ENCODE data around the gene RBP3. TPM values are rescaled to one million over a fixed set of nuclear protein-coding genes. Genes with fewer than 3 reads are reported as not detected.

Gene RBP3
- polyA plus RNA-seq (not detected in 3 replicates), polyA minus RNA-seq (not detected in 3 replicates)
- polyA plus RNA-seq (2011; ENCODE audit: low read depth), result not detected
- polyA plus RNA-seq (2011; cell fraction: cytosol; rRNA removed), result not detected in 2 replicates
- not detected in 2 replicates for polyA plus RNA-seq (2011; cell fraction: nucleus; rRNA removed)
- polyA plus RNA-seq (2012; ENCODE audit: low replicate concordance), result not detected in 2 replicates
- polyA minus RNA-seq (2011; cell fraction: cytosol; rRNA and poly(A)+ RNA removed), result not detected
- polyA minus RNA-seq (2011; cell fraction: nucleus; rRNA and poly(A)+ RNA removed), result not detected in 2 replicates

- no peaks in the 10 kb centered on the region for H3K9me1 ChIP-seq (ENCODE audit: control insufficient read depth, extremely low read depth, insufficient read depth, low read length)
- no peaks in the 10 kb centered on the region for H3K4me1 ChIP-seq (ENCODE audit: control insufficient read depth, extremely low read depth, insufficient read depth, low read length)
- no peaks in the 10 kb centered on the region for H3K79me2 ChIP-seq (ENCODE audit: control insufficient read depth, insufficient read depth, low read length)
- no peaks in the 10 kb centered on the region for H3K36me3 ChIP-seq (ENCODE audit: control insufficient read depth in 2 of 2, extremely low read depth in 1 of 2, insufficient read depth in 2 of 2, low read length in 2 of 2)
- H3K9me3 ChIP-seq (ENCODE audit: control insufficient read depth, low read depth, low read length), result no peaks in the 10 kb centered on the region
- TF ChIP-seq CTCF (optimal IDR thresholded peaks at IDR 0.05 in 1 of 3, IDR thresholded peaks at IDR 0.05 in 1 of 3, conservative IDR thresholded peaks at IDR 0.05 in 1 of 3; ENCODE audit: extremely low read depth in 1 of 3, insufficient read depth in 2 of 3, low read length in 3 of 3), result no peak
- TF ChIP-seq EZH2 (IDR thresholded peaks at IDR 0.05; ENCODE audit: low read length), result no peak
- H3K9ac ChIP-seq (ENCODE audit: control insufficient read depth, extremely low read depth, insufficient read depth, low read length), result no peak within 1 kb of the TSS
- no peak within 1 kb of the TSS for H2AFZ ChIP-seq (ENCODE audit: control insufficient read depth, low read length)
- dilution Hi-C loops (cut with MboI; ENCODE audit: extremely low pct_ligation_motif_present, low sequenced_read_pairs), result no loop called here
- H3K27me3 ChIP-seq (ENCODE audit: control insufficient read depth, extremely low read depth, insufficient read depth, low read length), result no peaks in the 10 kb centered on the region
- no peak within 1 kb of the TSS for H3K4me3 ChIP-seq (ENCODE audit: control insufficient read depth in 2 of 3, extremely low read depth in 1 of 3, insufficient read depth in 2 of 3, low read depth in 1 of 3, low read length in 3 of 3)
- no peak within 1 kb of the TSS for H3K4me2 ChIP-seq (ENCODE audit: control insufficient read depth, extremely low read depth, insufficient read depth, low read depth, low read length)
- no peak for FAIRE-seq
- no peak within 1 kb of the TSS for H3K27ac ChIP-seq (ENCODE audit: control insufficient read depth, insufficient read depth, low read length)
- DNase-seq (ENCODE audit: low read depth, low spot score), result no peak
- no peaks in the 10 kb centered on the region for H4K20me1 ChIP-seq (ENCODE audit: control insufficient read depth, extremely low read depth, insufficient read depth, low read length)
These were observed at the start of gene RBP3 for GRCh38 chr10:47348138-47348651. RBP3 (plus strand) TSS chr10:47348363; CDS start chr10:47348485, 122 bp downstream.

- DNase-seq (ENCODE audit: low read depth, low spot score) (no peak), FAIRE-seq (no peak)
- H3K9me3 ChIP-seq (ENCODE audit: control insufficient read depth, low read depth, low read length), result no peaks in the 10 kb centered on the region
- no peaks in the 10 kb centered on the region for H4K20me1 ChIP-seq (ENCODE audit: control insufficient read depth, extremely low read depth, insufficient read depth, low read length)
- no peaks in the 10 kb centered on the region for H3K36me3 ChIP-seq (ENCODE audit: control insufficient read depth in 2 of 2, extremely low read depth in 1 of 2, insufficient read depth in 2 of 2, low read length in 2 of 2)
- no peak overlapping the region for H2AFZ ChIP-seq (ENCODE audit: control insufficient read depth, low read length)
- H3K27me3 ChIP-seq (ENCODE audit: control insufficient read depth, extremely low read depth, insufficient read depth, low read length), result peaks cover 62% of the 10 kb centered on the region
- H3K27ac ChIP-seq (ENCODE audit: control insufficient read depth, insufficient read depth, low read length), result no peak overlapping the region
- no peaks in the 10 kb centered on the region for H3K79me2 ChIP-seq (ENCODE audit: control insufficient read depth, insufficient read depth, low read length)
- no peak overlapping the region for H3K9ac ChIP-seq (ENCODE audit: control insufficient read depth, extremely low read depth, insufficient read depth, low read length)
- dilution Hi-C loops (cut with MboI; ENCODE audit: extremely low pct_ligation_motif_present, low sequenced_read_pairs), result no loop called here
- no peak overlapping the region for H3K4me2 ChIP-seq (ENCODE audit: control insufficient read depth, extremely low read depth, insufficient read depth, low read depth, low read length)
- no peaks in the 10 kb centered on the region for H3K9me1 ChIP-seq (ENCODE audit: control insufficient read depth, extremely low read depth, insufficient read depth, low read length)
- H3K4me3 ChIP-seq (ENCODE audit: control insufficient read depth in 2 of 3, extremely low read depth in 1 of 3, insufficient read depth in 2 of 3, low read depth in 1 of 3, low read length in 3 of 3), result no peak overlapping the region
- no peak for TF ChIP-seq EZH2 (IDR thresholded peaks at IDR 0.05; ENCODE audit: low read length)
- no peak for TF ChIP-seq CTCF (optimal IDR thresholded peaks at IDR 0.05 in 1 of 3, IDR thresholded peaks at IDR 0.05 in 1 of 3, conservative IDR thresholded peaks at IDR 0.05 in 1 of 3; ENCODE audit: extremely low read depth in 1 of 3, insufficient read depth in 2 of 3, low read length in 3 of 3)
- no peaks in the 10 kb centered on the region for H3K4me1 ChIP-seq (ENCODE audit: control insufficient read depth, extremely low read depth, insufficient read depth, low read length)
These were observed 49.4 kb upstream of the RBP3 start for GRCh38 chr10:47298715-47299114.

Data from keratinocyte (primary cell).